ENCODE data around the gene DNAJC2. TPM values are rescaled to one million over a fixed set of nuclear protein-coding genes. Genes with fewer than 3 reads are reported as not detected.
A peak's percentile ranks its signal among the peaks of the same experiment; 100 is the strongest.
"Not testable (repeated sequence)": the region's sequence is repeated elsewhere in the genome, so short reads cannot be mapped to it uniquely, and the experiment has no call there.

The DNAJC2 gene
- total RNA-seq, 1 experiment from 2014 or later = 33.8 TPM

DNA sequence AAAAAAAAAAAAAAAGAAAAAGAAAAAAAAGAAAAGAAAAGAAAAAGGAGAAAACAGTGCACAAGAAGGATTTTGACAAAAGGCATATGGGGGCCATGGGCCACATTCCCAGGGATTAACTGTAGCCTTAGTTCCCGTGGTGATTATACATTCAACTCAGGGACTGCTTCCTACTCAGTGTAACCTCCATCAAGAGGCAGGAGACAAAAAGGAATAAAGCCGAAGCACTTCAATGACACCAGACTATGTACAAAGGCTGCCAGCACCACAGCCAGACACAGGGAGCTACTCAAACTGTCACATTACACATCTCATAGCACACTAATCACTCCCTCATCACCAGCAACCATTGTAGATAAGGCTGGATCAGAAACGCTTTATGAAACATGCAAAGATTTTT, 52.4 kb downstream of the DNAJC2 start:
- CTCF ChIA-PET = no interaction called here
- no peaks in the 10 kb centered on the region for H3K27me3 Mint-ChIP-seq (ENCODE audit: unreplicated experiment)
- intact Hi-C loops (cut with micrococcal nuclease; ENCODE audit: unreplicated experiment) = no loop called here
- BruUV-seq (replicated peaks) = no TSS peak
- H3K36me3 Mint-ChIP-seq (ENCODE audit: insufficient read depth, unreplicated experiment) = peaks cover 3% of the 10 kb centered on the region
- H3K9me3 Mint-ChIP-seq (ENCODE audit: low read depth, unreplicated experiment) = no peaks in the 10 kb centered on the region
- no peaks in the 10 kb centered on the region for H3K4me1 Mint-ChIP-seq (ENCODE audit: low read depth, unreplicated experiment)
- H3K4me3 Mint-ChIP-seq (ENCODE audit: low read depth, unreplicated experiment) = no peak overlapping the region
- H3K27ac Mint-ChIP-seq (ENCODE audit: unreplicated experiment) = no peak overlapping the region
- no peak for DNase-seq
- TF ChIP-seq, protein P1, sequence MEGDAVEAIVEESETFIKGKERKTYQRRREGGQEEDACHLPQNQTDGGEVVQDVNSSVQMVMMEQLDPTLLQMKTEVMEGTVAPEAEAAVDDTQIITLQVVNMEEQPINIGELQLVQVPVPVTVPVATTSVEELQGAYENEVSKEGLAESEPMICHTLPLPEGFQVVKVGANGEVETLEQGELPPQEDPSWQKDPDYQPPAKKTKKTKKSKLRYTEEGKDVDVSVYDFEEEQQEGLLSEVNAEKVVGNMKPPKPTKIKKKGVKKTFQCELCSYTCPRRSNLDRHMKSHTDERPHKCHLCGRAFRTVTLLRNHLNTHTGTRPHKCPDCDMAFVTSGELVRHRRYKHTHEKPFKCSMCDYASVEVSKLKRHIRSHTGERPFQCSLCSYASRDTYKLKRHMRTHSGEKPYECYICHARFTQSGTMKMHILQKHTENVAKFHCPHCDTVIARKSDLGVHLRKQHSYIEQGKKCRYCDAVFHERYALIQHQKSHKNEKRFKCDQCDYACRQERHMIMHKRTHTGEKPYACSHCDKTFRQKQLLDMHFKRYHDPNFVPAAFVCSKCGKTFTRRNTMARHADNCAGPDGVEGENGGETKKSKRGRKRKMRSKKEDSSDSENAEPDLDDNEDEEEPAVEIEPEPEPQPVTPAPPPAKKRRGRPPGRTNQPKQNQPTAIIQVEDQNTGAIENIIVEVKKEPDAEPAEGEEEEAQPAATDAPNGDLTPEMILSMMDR (IDR thresholded peaks at IDR 0.05; ENCODE audit: unreplicated experiment) = no peak

DNA sequence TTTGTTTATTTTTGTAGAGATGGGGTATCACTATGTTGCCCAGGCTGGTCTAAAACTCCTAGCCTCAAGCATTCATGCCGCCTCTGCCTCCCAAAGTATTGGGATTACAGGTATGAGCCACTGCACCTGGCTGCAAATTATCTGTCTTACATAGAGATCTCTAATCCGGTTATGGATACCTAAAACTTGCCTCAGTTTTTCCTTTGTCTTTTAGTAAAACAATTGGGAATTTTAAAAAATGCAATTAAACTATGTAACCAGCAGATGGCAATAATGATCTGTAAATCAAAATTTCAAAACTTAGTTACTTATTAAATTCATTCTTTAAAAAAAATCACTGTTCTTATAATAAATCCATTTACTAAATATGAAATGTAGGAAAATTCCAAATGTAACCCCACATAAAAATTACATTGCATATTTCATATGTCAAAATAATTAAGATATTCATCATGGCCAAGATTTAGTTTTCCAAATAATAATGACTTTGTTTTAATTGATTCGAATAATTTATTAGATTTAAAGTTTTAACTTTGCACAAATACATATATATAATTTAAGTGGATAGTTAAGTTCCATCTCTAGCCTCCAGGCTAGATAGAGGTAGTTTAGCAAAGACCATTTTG, 61.7 kb downstream of the DNAJC2 start:
- peaks cover 15% of the 10 kb centered on the region for H3K36me3 Mint-ChIP-seq (ENCODE audit: insufficient read depth, unreplicated experiment)
- intact Hi-C loops (cut with micrococcal nuclease; ENCODE audit: unreplicated experiment); H3K27me3 Mint-ChIP-seq (ENCODE audit: unreplicated experiment): not testable (repeated sequence)

DNA sequence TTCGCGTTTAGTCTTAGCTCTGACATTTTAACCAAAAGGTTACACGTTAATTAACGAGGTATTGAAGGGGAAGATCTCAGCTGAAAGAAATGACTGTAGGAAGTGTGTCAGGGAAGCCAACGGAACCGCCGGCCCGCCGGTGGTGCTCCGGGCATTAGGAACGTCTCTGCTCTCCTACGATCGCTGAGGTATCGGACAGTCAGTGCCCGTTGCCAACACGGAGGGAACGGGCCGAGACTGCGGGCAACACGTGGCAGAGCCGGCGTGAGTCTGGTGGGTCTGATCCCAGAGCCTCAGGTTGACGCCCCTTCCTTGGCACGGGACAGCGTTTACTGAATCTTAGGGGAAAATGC, 63.8 kb downstream of the DNAJC2 start:
- BruUV-seq (replicated peaks); intact Hi-C loops (cut with micrococcal nuclease; ENCODE audit: unreplicated experiment): not testable (repeated sequence)

More for the DNA sequence above, 61.7 kb downstream of the DNAJC2 start:
- DNase-seq; H3K27ac Mint-ChIP-seq (ENCODE audit: unreplicated experiment); BruUV-seq (replicated peaks); H3K9me3 Mint-ChIP-seq (ENCODE audit: low read depth, unreplicated experiment); H3K4me3 Mint-ChIP-seq (ENCODE audit: low read depth, unreplicated experiment); CTCF ChIA-PET: not testable (repeated sequence)
- H3K4me1 Mint-ChIP-seq (ENCODE audit: low read depth, unreplicated experiment) = peaks cover 11% of the 10 kb centered on the region

DNA sequence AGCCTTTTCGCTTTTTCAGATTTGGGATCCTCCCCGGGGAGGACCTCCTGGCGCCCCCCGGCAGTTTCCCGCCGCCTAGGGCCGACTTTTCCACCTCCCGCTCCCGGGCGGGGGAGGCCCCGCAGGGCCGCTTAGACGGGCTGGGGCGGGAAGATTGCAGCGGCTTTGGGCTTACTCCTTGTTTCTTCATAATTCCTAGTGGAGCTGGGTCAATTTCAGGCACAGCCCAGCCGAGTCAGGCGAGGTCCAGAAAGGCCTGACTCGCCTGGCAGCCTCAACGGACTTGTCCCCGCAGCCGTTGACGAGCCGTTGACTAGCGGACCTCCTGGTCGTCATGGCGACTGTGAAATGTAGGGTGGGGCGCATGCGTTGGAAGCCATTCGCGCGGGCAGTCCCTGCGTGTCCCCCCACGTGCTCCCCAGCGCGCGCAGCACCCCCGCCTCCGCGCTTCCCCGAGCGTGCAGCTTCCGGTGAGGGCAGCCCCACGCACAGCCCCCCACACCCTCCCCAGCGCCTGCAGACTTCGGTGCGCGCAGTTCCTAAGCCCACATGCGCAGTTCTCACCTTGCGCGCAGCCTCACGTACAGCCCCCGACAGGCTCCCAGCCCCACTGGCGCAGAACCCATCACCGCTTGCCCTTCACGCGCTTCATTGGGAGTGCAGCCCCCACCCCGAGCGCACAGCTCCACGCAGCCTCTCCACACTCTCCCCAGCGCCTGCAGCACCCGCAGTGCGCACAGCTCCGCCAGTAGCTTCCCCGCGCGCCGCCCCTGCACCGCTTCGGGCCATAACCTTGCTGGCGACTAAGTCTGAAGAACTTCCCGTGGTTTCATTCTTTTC, 64.4 kb downstream of the DNAJC2 start:
- CTCF ChIA-PET; H3K27me3 Mint-ChIP-seq (ENCODE audit: unreplicated experiment); intact Hi-C loops (cut with micrococcal nuclease; ENCODE audit: unreplicated experiment); H3K9me3 Mint-ChIP-seq (ENCODE audit: low read depth, unreplicated experiment); BruUV-seq (replicated peaks): not testable (repeated sequence)
- peak overlapping the region; percentile 23 for H3K27ac Mint-ChIP-seq (ENCODE audit: unreplicated experiment)
- peak overlapping the region; percentile 70 for H3K4me3 Mint-ChIP-seq (ENCODE audit: low read depth, unreplicated experiment)
- H3K36me3 Mint-ChIP-seq (ENCODE audit: insufficient read depth, unreplicated experiment) = peaks cover 15% of the 10 kb centered on the region
- peak; percentile 66 for DNase-seq
- peaks cover 11% of the 10 kb centered on the region for H3K4me1 Mint-ChIP-seq (ENCODE audit: low read depth, unreplicated experiment)

More for the DNA sequence above, 63.8 kb downstream of the DNAJC2 start:
- peak overlapping the region; percentile 23 for H3K27ac Mint-ChIP-seq (ENCODE audit: unreplicated experiment)
- CTCF ChIA-PET; H3K9me3 Mint-ChIP-seq (ENCODE audit: low read depth, unreplicated experiment); H3K27me3 Mint-ChIP-seq (ENCODE audit: unreplicated experiment): not testable (repeated sequence)
- peaks cover 15% of the 10 kb centered on the region for H3K36me3 Mint-ChIP-seq (ENCODE audit: insufficient read depth, unreplicated experiment)
- peak; percentile 7 for DNase-seq
- H3K4me3 Mint-ChIP-seq (ENCODE audit: low read depth, unreplicated experiment) = peak overlapping the region; percentile 70
- peaks cover 11% of the 10 kb centered on the region for H3K4me1 Mint-ChIP-seq (ENCODE audit: low read depth, unreplicated experiment)

DNA sequence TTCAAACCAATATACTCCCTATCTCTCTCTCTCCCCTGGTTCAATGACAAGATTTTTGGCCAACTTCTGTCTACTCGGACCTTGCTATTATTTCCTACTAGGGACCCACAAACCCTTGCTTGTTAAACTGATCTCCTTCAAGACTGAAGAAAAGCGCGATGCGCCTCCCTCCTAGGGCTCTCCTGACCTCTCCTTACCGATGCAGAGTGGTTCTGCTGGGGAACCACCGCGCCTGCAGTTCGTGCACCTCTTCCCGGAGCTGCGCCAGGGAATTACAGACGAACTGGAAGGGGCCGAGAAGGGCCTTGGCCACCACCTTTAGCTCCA, 65.0 kb downstream of the DNAJC2 start:
- CTCF ChIA-PET; intact Hi-C loops (cut with micrococcal nuclease; ENCODE audit: unreplicated experiment); BruUV-seq (replicated peaks); H3K27me3 Mint-ChIP-seq (ENCODE audit: unreplicated experiment); DNase-seq; H3K9me3 Mint-ChIP-seq (ENCODE audit: low read depth, unreplicated experiment): not testable (repeated sequence)
- Mint-ChIP-seq H3K27ac (ENCODE audit: unreplicated experiment) (peak overlapping the region; percentile 15), H3K4me3 (ENCODE audit: low read depth, unreplicated experiment) (peak overlapping the region; percentile 70), H3K4me1 (ENCODE audit: low read depth, unreplicated experiment) (peaks cover 11% of the 10 kb centered on the region), H3K36me3 (ENCODE audit: insufficient read depth, unreplicated experiment) (peaks cover 15% of the 10 kb centered on the region)

DNA sequence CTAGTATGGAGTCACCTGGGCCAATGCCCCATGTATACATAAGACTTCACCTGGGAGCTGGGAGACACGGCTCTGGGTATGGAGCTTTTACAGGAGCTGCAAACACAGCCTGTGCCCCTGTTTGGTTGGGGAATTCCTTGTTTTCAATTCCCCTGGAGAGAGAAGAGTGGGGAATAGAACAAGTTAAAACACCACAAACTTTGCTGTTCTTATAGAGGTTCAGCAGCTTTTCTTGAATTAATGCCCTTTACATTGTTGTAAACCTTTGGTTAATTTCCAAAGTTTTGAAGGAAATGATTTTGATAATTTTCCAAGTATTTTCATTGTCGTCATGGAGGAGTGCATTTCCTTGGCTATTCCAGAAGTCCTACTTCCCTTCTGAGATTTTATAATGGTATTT, 66.4 kb downstream of the DNAJC2 start:
- BruUV-seq (replicated peaks) = TSS peak; percentile 11

DNA sequence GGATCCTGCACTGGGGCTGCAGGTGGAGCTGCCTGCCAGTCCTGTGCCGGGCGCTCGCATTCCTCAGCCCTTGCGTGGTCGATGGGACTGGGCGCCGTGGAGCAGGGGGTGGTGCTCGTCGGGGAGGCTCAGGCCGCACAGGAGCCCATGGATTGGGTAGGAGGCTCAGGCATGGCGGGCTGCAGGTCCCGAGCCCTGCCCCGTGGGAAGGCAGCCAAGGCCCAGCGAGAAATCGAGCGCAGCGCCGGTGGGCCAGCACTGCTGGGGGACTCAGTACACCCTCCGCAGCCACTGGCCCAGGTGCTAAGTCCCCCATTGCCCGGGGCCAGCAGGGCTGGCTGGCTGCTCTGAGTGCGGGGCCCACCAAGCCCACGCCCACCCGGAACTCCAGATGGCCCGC, 69.7 kb downstream of the DNAJC2 start:
- BruUV-seq (replicated peaks); H3K9me3 Mint-ChIP-seq (ENCODE audit: low read depth, unreplicated experiment); H3K27me3 Mint-ChIP-seq (ENCODE audit: unreplicated experiment); intact Hi-C loops (cut with micrococcal nuclease; ENCODE audit: unreplicated experiment); CTCF ChIA-PET; H3K36me3 Mint-ChIP-seq (ENCODE audit: insufficient read depth, unreplicated experiment); DNase-seq; H3K27ac Mint-ChIP-seq (ENCODE audit: unreplicated experiment); H3K4me3 Mint-ChIP-seq (ENCODE audit: low read depth, unreplicated experiment): not testable (repeated sequence)
- H3K4me1 Mint-ChIP-seq (ENCODE audit: low read depth, unreplicated experiment) = peaks cover 10% of the 10 kb centered on the region

More for the DNA sequence above, 66.4 kb downstream of the DNAJC2 start:
- DNase-seq; H3K27ac Mint-ChIP-seq (ENCODE audit: unreplicated experiment); intact Hi-C loops (cut with micrococcal nuclease; ENCODE audit: unreplicated experiment); CTCF ChIA-PET; H3K9me3 Mint-ChIP-seq (ENCODE audit: low read depth, unreplicated experiment); H3K4me3 Mint-ChIP-seq (ENCODE audit: low read depth, unreplicated experiment); H3K27me3 Mint-ChIP-seq (ENCODE audit: unreplicated experiment): not testable (repeated sequence)
- peaks cover 11% of the 10 kb centered on the region for H3K4me1 Mint-ChIP-seq (ENCODE audit: low read depth, unreplicated experiment)
- H3K36me3 Mint-ChIP-seq (ENCODE audit: insufficient read depth, unreplicated experiment) = peaks cover 15% of the 10 kb centered on the region

DNA sequence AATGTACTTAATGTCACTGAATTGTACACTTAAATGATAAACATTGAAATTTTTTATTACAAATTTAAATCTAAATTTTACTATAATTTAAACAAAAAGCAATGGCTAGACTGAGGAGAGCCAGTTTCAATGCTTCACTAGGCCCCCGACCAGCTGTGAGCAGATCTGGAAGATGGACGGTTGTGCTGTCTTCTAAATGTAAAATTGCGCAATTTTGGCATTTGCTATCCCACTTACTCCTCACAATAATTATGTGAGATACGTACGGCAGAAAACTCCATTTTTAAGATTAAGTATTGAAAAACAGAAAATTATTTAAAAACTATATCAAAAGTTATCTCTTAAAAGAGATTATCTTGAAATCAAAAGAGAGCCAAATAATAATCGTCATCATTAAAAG, 71.2 kb downstream of the DNAJC2 start:
- intact Hi-C loops (cut with micrococcal nuclease; ENCODE audit: unreplicated experiment); BruUV-seq (replicated peaks); H3K4me3 Mint-ChIP-seq (ENCODE audit: low read depth, unreplicated experiment); H3K27ac Mint-ChIP-seq (ENCODE audit: unreplicated experiment); H3K9me3 Mint-ChIP-seq (ENCODE audit: low read depth, unreplicated experiment); CTCF ChIA-PET; H3K36me3 Mint-ChIP-seq (ENCODE audit: insufficient read depth, unreplicated experiment); H3K27me3 Mint-ChIP-seq (ENCODE audit: unreplicated experiment); H3K4me1 Mint-ChIP-seq (ENCODE audit: low read depth, unreplicated experiment); DNase-seq: not testable (repeated sequence)

DNA sequence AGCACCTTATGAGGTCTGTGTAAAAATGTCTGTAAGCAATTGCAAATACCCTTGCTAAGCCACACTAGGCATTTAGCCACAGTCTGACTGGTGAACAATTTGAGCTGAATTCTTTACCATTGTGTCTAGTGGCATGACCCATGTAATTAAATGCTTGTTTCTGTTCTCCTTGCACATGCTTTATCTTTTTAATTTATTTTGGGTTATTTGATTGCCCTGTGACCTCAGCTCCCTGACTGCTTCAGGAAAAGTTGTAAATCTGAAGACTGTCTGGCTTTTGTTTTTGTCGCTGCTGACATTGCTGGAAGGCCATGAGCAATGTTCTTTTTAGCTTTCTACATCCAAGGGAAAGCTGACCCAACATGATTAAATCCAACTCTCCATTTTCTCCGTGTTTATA, 78.3 kb downstream of the DNAJC2 start:
- DNase-seq; BruUV-seq (replicated peaks); intact Hi-C loops (cut with micrococcal nuclease; ENCODE audit: unreplicated experiment); H3K4me3 Mint-ChIP-seq (ENCODE audit: low read depth, unreplicated experiment); H3K4me1 Mint-ChIP-seq (ENCODE audit: low read depth, unreplicated experiment); CTCF ChIA-PET; H3K27me3 Mint-ChIP-seq (ENCODE audit: unreplicated experiment); H3K36me3 Mint-ChIP-seq (ENCODE audit: insufficient read depth, unreplicated experiment); H3K27ac Mint-ChIP-seq (ENCODE audit: unreplicated experiment); H3K9me3 Mint-ChIP-seq (ENCODE audit: low read depth, unreplicated experiment): not testable (repeated sequence)
